ENCODE measurements around the gene CISD3.

DNA sequence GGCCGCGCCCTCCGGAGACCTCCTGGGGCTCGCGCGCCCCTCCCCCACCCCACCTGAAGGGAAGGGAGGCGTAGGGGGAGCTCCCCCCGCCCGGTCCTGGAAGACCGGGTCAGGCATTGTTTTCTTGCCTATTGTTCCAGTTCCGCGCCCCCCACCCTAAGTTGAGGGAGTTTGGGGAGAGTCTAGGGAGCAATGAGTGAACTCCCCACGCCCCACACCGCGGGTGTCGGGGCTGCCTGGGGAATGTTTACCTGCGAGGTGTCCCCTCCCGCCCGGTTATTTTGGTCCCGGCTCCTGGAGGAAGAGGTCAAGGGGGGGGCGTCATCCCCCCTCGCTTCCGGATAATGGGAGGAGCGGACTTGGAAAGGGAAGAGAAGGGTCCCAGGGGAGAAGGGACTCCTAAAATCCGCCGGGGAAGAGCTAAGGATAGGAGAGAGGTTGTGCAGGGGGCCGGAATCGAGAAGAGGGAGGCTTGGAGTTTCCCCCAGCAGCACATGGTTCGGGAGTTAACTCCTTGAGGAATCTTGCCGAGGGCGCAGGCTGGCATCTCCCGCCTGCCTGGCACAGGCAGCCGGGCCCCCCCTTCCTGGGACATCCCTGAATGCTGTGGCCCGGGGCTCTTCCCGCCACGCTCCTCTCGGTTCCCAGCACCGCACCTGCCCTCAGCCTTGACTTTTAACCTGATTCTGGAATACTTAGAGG lies 24.2 kb upstream of the CISD3 start:
- TF ChIP-seq POLR2A (IDR thresholded peaks at IDR 0.05; ENCODE audit: low read length) (no peak), GATA1 (IDR thresholded peaks at IDR 0.05; ENCODE audit: low read depth, low read length) (no peak)
